CD4-positive, alpha-beta T cell (primary cell): ENCODE data around the gene NUP62. TPM values are rescaled to one million over a fixed set of nuclear protein-coding genes. Genes with fewer than 3 reads are reported as not detected.

Source experiments
- ATAC-seq: fragments of 200-7000 bp; cut with Tn5 transposase; one replicate; pipeline ENCODE4 v1.10.0; 2022; ENCODE audit warnings: mild to moderate bottlenecking; ENCODE audit not compliant: poor library complexity
- CTCF ChIA-PET: fragments of 350-600 bp; sonication (Branson Sonifier 250); formaldehyde crosslinking; loops from one replicate; lab custom pipeline; 2021; ENCODE audit warnings: antibody characterized with exemption, inconsistent platforms; lab: Charles Lee
- POLR2A ChIA-PET: fragments of 350-600 bp; sonication (Branson Sonifier 250); formaldehyde crosslinking; loops from one replicate; lab custom pipeline; 2021; ENCODE audit warnings: antibody characterized with exemption, inconsistent platforms; lab: Charles Lee
- DNase-seq, 14 experiments: peaks; one replicate each; pipeline ENCODE4 v3.0.0-alpha.2; 2013 to 2020; ENCODE audit warnings: mixed read lengths in 2 of 14
- H3K27ac ChIP-seq, 2 donors: one replicate each; pipeline versions ENCODE4 v1.5.1 to v1.7.0; 2013; ENCODE audit warnings: low read length in 2 of 2, low read depth in 1 of 2, mild to moderate bottlenecking in 1 of 2
- H3K27me3 ChIP-seq, 2 experiments: 1 replicate in 1 of 2; 2 replicates in 1 of 2; pipeline versions ENCODE4 v1.6.1 to v1.7.0; 2013; ENCODE audit warnings: low read length in 2 of 2, control low read depth in 1 of 2, mild to moderate bottlenecking in 1 of 2, moderate library complexity in 1 of 2; ENCODE audit not compliant: insufficient read depth in 2 of 2, control insufficient read depth in 1 of 2
- H3K36me3 ChIP-seq: one replicate; pipeline ENCODE4 v1.6.1; 2013; ENCODE audit warnings: low read length, control low read depth; ENCODE audit not compliant: insufficient read depth
- H3K4me1 ChIP-seq: one replicate; pipeline ENCODE4 v1.6.1; 2013; ENCODE audit warnings: low read length, control low read depth; ENCODE audit not compliant: insufficient read depth
- H3K4me3 ChIP-seq: one replicate; pipeline ENCODE4 v1.5.1; 2013; ENCODE audit warnings: mild to moderate bottlenecking, low read length, moderate library complexity
- H3K9me3 ChIP-seq, 2 experiments: 1 replicate in 1 of 2; 2 replicates in 1 of 2; pipeline versions ENCODE4 v1.6.1 to v1.7.0; 2013; ENCODE audit warnings: low read length in 2 of 2, mild to moderate bottlenecking in 2 of 2, control low read depth in 1 of 2, moderate library complexity in 1 of 2; ENCODE audit not compliant: control insufficient read depth in 1 of 2, insufficient read depth in 1 of 2
- H3K27ac Mint-ChIP-seq: one replicate; pipeline ENCODE4 v1.8.0; 2020; ENCODE audit warnings: mixed read lengths
- H3K27me3 Mint-ChIP-seq: one replicate; pipeline ENCODE4 v1.8.0; 2021; ENCODE audit warnings: mixed read lengths
- H3K36me3 Mint-ChIP-seq: one replicate; pipeline ENCODE4 v1.8.0; 2021; ENCODE audit warnings: low read depth, mixed read lengths
- H3K4me1 Mint-ChIP-seq: one replicate; pipeline ENCODE4 v1.8.0; 2021; ENCODE audit warnings: low read depth, mixed read lengths
- H3K4me3 Mint-ChIP-seq: one replicate; pipeline ENCODE4 v1.8.0; 2020; ENCODE audit warnings: mild to moderate bottlenecking, mixed read lengths
- H3K9me3 Mint-ChIP-seq: one replicate; pipeline ENCODE4 v1.8.0; 2020; ENCODE audit warnings: mixed read lengths
- intact Hi-C, 2 experiments: fragments of 100-400 bp; cut with DNase I in 1 of 2; cut with micrococcal nuclease in 1 of 2; formaldehyde crosslinking; loops; one replicate each; pipeline versions ENCODE4 v1.15.1 to v1.9.0; 2023 to 2025; cut with DNase I, micrococcal nuclease
- total RNA-seq, 174 experiments: library from RNA in 2 of 174; stranded (reverse) in 2 of 174; gene quantifications; one replicate each; pipeline ENCODE4 v1.2.3 and lab custom pipeline; 2021 to 2026
- TF ChIP-seq, protein P1 (sequence below): fragments of 200-600 bp; IDR thresholded peaks from one replicate; pipeline ENCODE4 v1.8.0; 2022; ENCODE audit warnings: antibody characterized with exemption, mild to moderate bottlenecking

Gene NUP62
- total RNA-seq, 2 experiments from 2014 or later: 19.2 to 21.7 TPM

DNA sequence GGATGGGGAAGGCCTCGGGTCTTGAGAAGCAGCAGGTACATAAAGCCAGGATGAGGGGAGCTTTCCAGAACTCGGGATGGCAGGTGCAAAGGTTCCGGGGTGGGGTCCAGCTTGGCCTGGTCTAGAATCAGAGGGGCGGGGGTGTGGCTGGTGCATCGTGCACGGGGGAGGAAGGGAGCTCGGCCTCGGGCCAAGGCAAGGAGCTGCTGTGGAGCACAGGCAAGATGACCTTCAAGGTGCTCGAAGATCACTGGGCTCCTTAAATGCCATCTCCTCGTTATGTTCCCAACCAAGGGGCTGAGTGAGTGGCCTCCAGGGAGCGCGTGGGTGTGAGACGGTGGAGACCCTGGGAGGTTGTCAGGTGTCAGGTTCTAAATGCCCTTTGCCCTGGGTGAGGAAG is 47.8 kb upstream of the NUP62 start:
- H3K4me3 ChIP-seq: no peak overlapping the region
- no peaks in the 10 kb centered on the region for H3K4me1 ChIP-seq
- Mint-ChIP-seq H3K4me1 (no peaks in the 10 kb centered on the region), H3K9me3 (no peaks in the 10 kb centered on the region), H3K4me3 (no peak overlapping the region), H3K27me3 (no peaks in the 10 kb centered on the region), H3K27ac (no peak overlapping the region), H3K36me3 (peaks cover 44% of the 10 kb centered on the region)
- no peak for DNase-seq
- ChIA-PET CTCF (no interaction called here), POLR2A (interaction anchor here (1.2 kb wide), 1 partner anchor 10 kb away, joined by 3 read pairs; no protein-coding TSS in a partner anchor)
- H3K27me3 ChIP-seq: no peaks in the 10 kb centered on the region
- TF ChIP-seq, protein P1, sequence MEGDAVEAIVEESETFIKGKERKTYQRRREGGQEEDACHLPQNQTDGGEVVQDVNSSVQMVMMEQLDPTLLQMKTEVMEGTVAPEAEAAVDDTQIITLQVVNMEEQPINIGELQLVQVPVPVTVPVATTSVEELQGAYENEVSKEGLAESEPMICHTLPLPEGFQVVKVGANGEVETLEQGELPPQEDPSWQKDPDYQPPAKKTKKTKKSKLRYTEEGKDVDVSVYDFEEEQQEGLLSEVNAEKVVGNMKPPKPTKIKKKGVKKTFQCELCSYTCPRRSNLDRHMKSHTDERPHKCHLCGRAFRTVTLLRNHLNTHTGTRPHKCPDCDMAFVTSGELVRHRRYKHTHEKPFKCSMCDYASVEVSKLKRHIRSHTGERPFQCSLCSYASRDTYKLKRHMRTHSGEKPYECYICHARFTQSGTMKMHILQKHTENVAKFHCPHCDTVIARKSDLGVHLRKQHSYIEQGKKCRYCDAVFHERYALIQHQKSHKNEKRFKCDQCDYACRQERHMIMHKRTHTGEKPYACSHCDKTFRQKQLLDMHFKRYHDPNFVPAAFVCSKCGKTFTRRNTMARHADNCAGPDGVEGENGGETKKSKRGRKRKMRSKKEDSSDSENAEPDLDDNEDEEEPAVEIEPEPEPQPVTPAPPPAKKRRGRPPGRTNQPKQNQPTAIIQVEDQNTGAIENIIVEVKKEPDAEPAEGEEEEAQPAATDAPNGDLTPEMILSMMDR: no peak
- peaks cover 51% of the 10 kb centered on the region for H3K36me3 ChIP-seq
- intact Hi-C loops: no loop called here
- no peak overlapping the region for H3K27ac ChIP-seq
- ATAC-seq: no peak
- no peaks in the 10 kb centered on the region for H3K9me3 ChIP-seq

DNA sequence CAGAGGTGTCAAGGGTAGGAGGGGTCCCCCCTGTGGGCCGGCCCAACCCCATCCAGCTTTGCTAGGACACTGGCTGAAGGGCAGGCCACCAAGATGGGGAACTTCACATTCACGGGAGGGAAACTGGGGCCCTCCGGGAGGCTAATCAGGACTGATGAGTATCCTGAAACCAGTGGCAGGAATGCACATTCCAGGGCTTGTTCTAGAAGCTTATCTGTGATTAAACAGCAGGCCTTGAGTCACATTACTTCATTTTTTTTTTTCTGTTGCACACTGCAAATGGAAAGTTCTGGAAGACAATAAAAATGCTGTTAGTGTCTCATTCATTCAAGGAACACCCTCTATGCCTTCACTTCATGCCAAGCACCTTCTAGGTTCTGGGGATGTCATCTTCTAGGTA is 47.2 kb upstream of the NUP62 start:
- no peak for ATAC-seq
- Mint-ChIP-seq H3K27me3 (no peaks in the 10 kb centered on the region), H3K4me3 (no peak overlapping the region), H3K9me3 (no peaks in the 10 kb centered on the region), H3K4me1 (no peaks in the 10 kb centered on the region), H3K27ac (no peak overlapping the region), H3K36me3 (peaks cover 38% of the 10 kb centered on the region)
- CTCF ChIA-PET: no interaction called here
- Histone ChIP-seq H3K36me3 (peaks cover 47% of the 10 kb centered on the region), H3K27ac (no peak overlapping the region), H3K27me3 (no peaks in the 10 kb centered on the region), H3K9me3 (no peaks in the 10 kb centered on the region), H3K4me3 (no peak overlapping the region), H3K4me1 (no peaks in the 10 kb centered on the region)
- intact Hi-C loops: no loop called here
- TF ChIP-seq, protein P1: no peak
- POLR2A ChIA-PET: interaction anchor here (1.2 kb wide), 1 partner anchor 10 kb away, joined by 3 read pairs; no protein-coding TSS in a partner anchor
- DNase-seq: no peak

DNA sequence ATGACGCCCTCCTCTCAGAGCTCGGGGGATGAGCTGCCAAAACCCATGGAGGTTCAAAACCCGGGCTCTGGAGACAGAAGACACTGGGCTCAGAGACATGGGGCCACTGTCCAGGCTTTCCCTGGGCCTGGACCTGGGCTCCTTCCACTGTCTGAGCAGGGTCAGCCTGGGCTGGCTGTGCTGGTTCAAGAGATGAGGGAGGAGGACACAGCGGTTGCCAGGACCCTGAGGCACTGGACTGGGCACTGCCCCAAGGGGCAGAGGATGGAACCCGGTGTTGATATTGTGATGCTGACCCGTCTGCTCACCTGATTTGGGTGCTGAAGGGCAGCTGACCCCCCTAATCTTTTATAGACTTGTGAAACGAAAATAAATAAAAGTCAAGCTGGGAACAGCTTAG is 45.7 kb upstream of the NUP62 start:
- Mint-ChIP-seq H3K27ac (no peak overlapping the region), H3K4me1 (no peaks in the 10 kb centered on the region), H3K9me3 (no peaks in the 10 kb centered on the region), H3K4me3 (no peak overlapping the region), H3K27me3 (no peaks in the 10 kb centered on the region), H3K36me3 (peaks cover 25% of the 10 kb centered on the region)
- intact Hi-C loops: no loop called here
- TF ChIP-seq, protein P1: no peak
- peaks cover 40% of the 10 kb centered on the region for H3K36me3 ChIP-seq
- no peaks in the 10 kb centered on the region for H3K9me3 ChIP-seq
- no peak overlapping the region for H3K27ac ChIP-seq
- H3K4me3 ChIP-seq: no peak overlapping the region
- ChIA-PET POLR2A (no interaction called here), CTCF (no interaction called here)
- H3K4me1 ChIP-seq: no peaks in the 10 kb centered on the region
- ATAC-seq: no peak
- H3K27me3 ChIP-seq: no peaks in the 10 kb centered on the region
- no peak for DNase-seq
